Liver (tissue), 9 donors: ENCODE results near the gene RAD51B. TPM values are rescaled to one million over a fixed set of nuclear protein-coding genes. Genes with fewer than 3 reads are reported as not detected.

ENCODE experiments used
- DNase-seq: peaks from one replicate; pipeline ENCODE4 v3.0.0-alpha.2; 2017; ENCODE audit warnings: low spot score
- H3K27ac ChIP-seq, 2 donors: one replicate each; pipeline ENCODE4 v1.7.0; 2013; ENCODE audit warnings: inconsistent platforms in 2 of 2, low read length in 2 of 2, control low read depth in 1 of 2, low read depth in 1 of 2, mild to moderate bottlenecking in 1 of 2
- H3K27me3 ChIP-seq, 4 donors: one replicate each; pipeline versions ENCODE4 v1.6.1 to v1.7.0; 2013; ENCODE audit warnings: low read length in 3 of 4, inconsistent platforms in 1 of 4, mild to moderate bottlenecking in 1 of 4, moderate library complexity in 1 of 4; ENCODE audit not compliant: control insufficient read depth in 4 of 4, insufficient read depth in 4 of 4
- H3K36me3 ChIP-seq, 4 donors: one replicate each; pipeline versions ENCODE4 v1.6.1 to v1.7.0; 2013; ENCODE audit warnings: low read length in 3 of 4, mild to moderate bottlenecking in 3 of 4, low read depth in 1 of 4, moderate library complexity in 1 of 4; ENCODE audit not compliant: control insufficient read depth in 4 of 4, insufficient read depth in 3 of 4
- H3K4me1 ChIP-seq, 4 donors: one replicate each; pipeline versions ENCODE4 v1.6.1 to v1.7.0; 2013; ENCODE audit warnings: low read length in 3 of 4, mild to moderate bottlenecking in 3 of 4, moderate library complexity in 1 of 4; ENCODE audit not compliant: control insufficient read depth in 4 of 4, insufficient read depth in 4 of 4
- H3K4me3 ChIP-seq, 3 donors: one replicate each; pipeline versions ENCODE4 v1.6.1 to v1.7.0; 2013; ENCODE audit warnings: low read length in 3 of 3, control low read depth in 1 of 3, low read depth in 1 of 3, mild to moderate bottlenecking in 1 of 3
- H3K9ac ChIP-seq, 2 donors: one replicate each; pipeline ENCODE4 v1.7.0; 2013; ENCODE audit warnings: low read length in 2 of 2, mild to moderate bottlenecking in 2 of 2, moderate library complexity in 2 of 2, control low read depth in 1 of 2, low read depth in 1 of 2
- H3K9me3 ChIP-seq, 4 donors: one replicate each; pipeline versions ENCODE4 v1.6.1 to v1.7.0; 2013; ENCODE audit warnings: low read length in 3 of 4; ENCODE audit not compliant: control insufficient read depth in 4 of 4
- ATF3 ChIP-seq: IDR thresholded peaks from 2 replicates; pipeline ENCODE4 v1.6.1; 2016; ENCODE audit warnings: antibody characterized with exemption
- EGR1 ChIP-seq, 2 donors: IDR thresholded peaks; 2 replicates each; pipeline ENCODE4 v1.6.1; 2016 to 2018; ENCODE audit warnings: antibody characterized with exemption in 2 of 2, low read depth in 2 of 2
- FOXA1 ChIP-seq: IDR thresholded peaks from 2 replicates; pipeline ENCODE4 v1.6.1; 2016; ENCODE audit warnings: antibody characterized with exemption
- FOXA2 ChIP-seq: IDR thresholded peaks from 2 replicates; pipeline ENCODE4 v1.6.1; 2016; ENCODE audit warnings: antibody characterized with exemption
- GABPA ChIP-seq, 2 donors: IDR thresholded peaks in 1 of 2; conservative IDR thresholded peaks in 1 of 2; 2 replicates each; pipeline ENCODE4 v1.6.1; 2016; ENCODE audit warnings: antibody characterized with exemption in 2 of 2, mild to moderate bottlenecking in 1 of 2, moderate library complexity in 1 of 2
- HNF4A ChIP-seq, 2 donors: conservative IDR thresholded peaks; 2 replicates each; pipeline ENCODE4 v1.6.1; 2016; ENCODE audit warnings: antibody characterized with exemption in 2 of 2, mild to moderate bottlenecking in 2 of 2
- HNF4G ChIP-seq: IDR thresholded peaks from 2 replicates; pipeline ENCODE4 v1.6.1; 2016; ENCODE audit warnings: antibody characterized with exemption
- JUND ChIP-seq, 2 donors: IDR thresholded peaks; 2 replicates each; pipeline ENCODE4 v1.6.1; 2016; ENCODE audit warnings: antibody characterized with exemption in 2 of 2
- NR2F2 ChIP-seq: IDR thresholded peaks from 2 replicates; pipeline ENCODE4 v1.6.1; 2016; ENCODE audit warnings: antibody characterized with exemption
- RAD21 ChIP-seq, 2 donors: IDR thresholded peaks; 2 replicates each; pipeline ENCODE4 v1.6.1; 2016; ENCODE audit warnings: antibody characterized with exemption in 2 of 2, mild to moderate bottlenecking in 2 of 2
- REST ChIP-seq: IDR thresholded peaks from 2 replicates; pipeline ENCODE4 v1.6.1; 2016; ENCODE audit warnings: antibody characterized with exemption, mild to moderate bottlenecking
- RXRA ChIP-seq, 2 donors: IDR thresholded peaks; 2 replicates each; pipeline ENCODE4 v1.6.1; 2017 to 2018; ENCODE audit warnings: antibody characterized with exemption in 2 of 2, mild to moderate bottlenecking in 1 of 2
- SP1 ChIP-seq: IDR thresholded peaks from 2 replicates; pipeline ENCODE4 v1.6.1; 2018; ENCODE audit warnings: antibody characterized with exemption, mild to moderate bottlenecking
- TAF1 ChIP-seq: conservative IDR thresholded peaks from 2 replicates; pipeline ENCODE4 v1.6.1; 2016; ENCODE audit warnings: antibody characterized with exemption, mild to moderate bottlenecking
- YY1 ChIP-seq: IDR thresholded peaks from 2 replicates; pipeline ENCODE4 v1.6.1; 2016; ENCODE audit warnings: antibody characterized with exemption, mild to moderate bottlenecking
- WGBS: extraction: QIAGEN DNeasy Blood & Tissue Kit; methylation state at CpG from one replicate; pipeline ENCODE4 v1.1.7; 2013; 5-methylcytosine and 5-hydroxymethylcytosine counted together
- polyA plus RNA-seq, 2 donors: library from polyadenylated mRNA; stranded (reverse) in 1 of 2; unstranded in 1 of 2; fragments of 200-250 nt in 1 of 2; fragments of >200 nt in 1 of 2; fragmentation: Nextera tagmentation in 1 of 2; extraction: Ambion mirVana in 1 of 2; gene quantifications; one replicate each; pipeline versions ENCODE4 v1.2.1 to v1.2.3, GENCODE V29; 2013 to 2015
- total RNA-seq, 2 donors: library from RNA; depleted of rRNA; stranded (reverse); fragments of >200 nt; gene quantifications; one replicate each; pipeline ENCODE4 v1.2.3, GENCODE V29; 2014
- TF ChIP-seq, protein P1 (sequence below): IDR thresholded peaks from 2 replicates; pipeline ENCODE4 v1.6.1; 2016; ENCODE audit warnings: antibody characterized with exemption
- TF ChIP-seq, protein P2 (sequence below): IDR thresholded peaks from 2 replicates; pipeline ENCODE4 v1.6.1; 2016; ENCODE audit warnings: antibody characterized with exemption
- donor health status: healthy.
- donor health status: healthy.
- donor health status: healthy.
- donor health status: healthy.
- donor health status: healthy.

The RAD51B gene
- total and polyA plus RNA-seq, 4 donors = 0.81 to 12.9 (median 2.4) TPM

DNA sequence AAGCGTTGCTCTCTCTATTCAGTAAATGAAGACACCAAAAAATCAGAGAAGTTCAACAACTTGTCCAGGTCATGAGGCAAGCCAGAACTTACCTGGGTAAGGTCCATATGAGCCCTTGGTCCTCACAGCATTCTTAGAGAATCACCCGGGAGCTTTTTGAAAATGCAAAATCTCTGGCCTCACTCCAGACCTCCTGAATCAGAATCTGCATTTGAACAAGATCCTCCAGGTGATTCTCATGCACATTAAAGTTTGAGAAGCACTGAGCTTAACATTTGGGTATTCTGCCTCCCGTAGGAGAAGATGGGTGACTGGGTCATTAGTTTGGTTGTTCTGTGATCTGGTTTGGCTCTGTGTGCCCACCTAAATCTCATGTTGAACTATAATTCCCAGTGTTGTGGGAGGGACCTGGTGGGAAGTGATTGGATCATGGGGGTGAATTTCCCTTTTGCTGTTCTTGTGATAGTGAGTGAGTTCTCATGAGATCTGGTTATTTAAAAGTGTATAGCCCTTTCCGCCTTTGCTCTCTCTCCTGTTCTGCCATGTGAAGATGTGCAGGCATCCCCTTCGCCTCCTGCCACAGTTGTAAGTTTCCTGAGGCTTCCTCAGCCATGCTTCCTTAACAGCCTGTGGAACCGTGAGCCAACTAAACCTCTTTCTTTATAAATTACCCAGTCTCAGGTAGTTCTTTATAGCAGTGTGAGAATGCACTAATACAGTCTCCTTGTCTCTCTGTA, 221.2 kb downstream of the RAD51B start:
- Histone ChIP-seq H3K27me3 (no peaks in the 10 kb centered on the region), H3K9me3 (no peaks in the 10 kb centered on the region), H3K4me1 (no peaks in the 10 kb centered on the region), H3K9ac (no peak overlapping the region), H3K27ac (no peak overlapping the region), H3K36me3 (no peaks in the 10 kb centered on the region), H3K4me3 (no peak overlapping the region)
- DNase-seq = no peak
- WGBS = 95% methylated on average over 6 of the region's 6 CpGs
- no peak for TF ChIP-seq FOXA2
- TF ChIP-seq, protein P1, sequence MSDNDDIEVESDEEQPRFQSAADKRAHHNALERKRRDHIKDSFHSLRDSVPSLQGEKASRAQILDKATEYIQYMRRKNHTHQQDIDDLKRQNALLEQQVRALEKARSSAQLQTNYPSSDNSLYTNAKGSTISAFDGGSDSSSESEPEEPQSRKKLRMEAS = no peak
- TF ChIP-seq HNF4A (conservative IDR thresholded peaks at IDR 0.05) = no peak

- no peaks in the 10 kb centered on the region for H3K27me3 ChIP-seq
- H3K9me3 ChIP-seq = no peaks in the 10 kb centered on the region
- no peak overlapping the region for H3K27ac ChIP-seq
- TF ChIP-seq, protein P2, sequence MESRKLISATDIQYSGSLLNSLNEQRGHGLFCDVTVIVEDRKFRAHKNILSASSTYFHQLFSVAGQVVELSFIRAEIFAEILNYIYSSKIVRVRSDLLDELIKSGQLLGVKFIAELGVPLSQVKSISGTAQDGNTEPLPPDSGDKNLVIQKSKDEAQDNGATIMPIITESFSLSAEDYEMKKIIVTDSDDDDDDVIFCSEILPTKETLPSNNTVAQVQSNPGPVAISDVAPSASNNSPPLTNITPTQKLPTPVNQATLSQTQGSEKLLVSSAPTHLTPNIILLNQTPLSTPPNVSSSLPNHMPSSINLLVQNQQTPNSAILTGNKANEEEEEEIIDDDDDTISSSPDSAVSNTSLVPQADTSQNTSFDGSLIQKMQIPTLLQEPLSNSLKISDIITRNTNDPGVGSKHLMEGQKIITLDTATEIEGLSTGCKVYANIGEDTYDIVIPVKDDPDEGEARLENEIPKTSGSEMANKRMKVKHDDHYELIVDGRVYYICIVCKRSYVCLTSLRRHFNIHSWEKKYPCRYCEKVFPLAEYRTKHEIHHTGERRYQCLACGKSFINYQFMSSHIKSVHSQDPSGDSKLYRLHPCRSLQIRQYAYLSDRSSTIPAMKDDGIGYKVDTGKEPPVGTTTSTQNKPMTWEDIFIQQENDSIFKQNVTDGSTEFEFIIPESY = no peak
- TF ChIP-seq FOXA1 (no peak), YY1 (no peak), RAD21 (IDR thresholded peaks at IDR 0.05) (no peak), TAF1 (no peak), HNF4G (no peak), EGR1 (IDR thresholded peaks at IDR 0.05; ENCODE audit: low read depth in 2 of 2) (no peak), HNF4A (conservative IDR thresholded peaks at IDR 0.05) (no peak)
- H3K4me3 ChIP-seq = no peak overlapping the region
- H3K4me1 ChIP-seq = no peaks in the 10 kb centered on the region
- H3K36me3 ChIP-seq = no peaks in the 10 kb centered on the region
- DNase-seq = no peak
- H3K9ac ChIP-seq = no peak overlapping the region
- 94% methylated on average over 3 of the region's 3 CpGs for WGBS
These were observed 222.3 kb downstream of the RAD51B start for GRCh38 chr14:68041876-68042354.

DNA sequence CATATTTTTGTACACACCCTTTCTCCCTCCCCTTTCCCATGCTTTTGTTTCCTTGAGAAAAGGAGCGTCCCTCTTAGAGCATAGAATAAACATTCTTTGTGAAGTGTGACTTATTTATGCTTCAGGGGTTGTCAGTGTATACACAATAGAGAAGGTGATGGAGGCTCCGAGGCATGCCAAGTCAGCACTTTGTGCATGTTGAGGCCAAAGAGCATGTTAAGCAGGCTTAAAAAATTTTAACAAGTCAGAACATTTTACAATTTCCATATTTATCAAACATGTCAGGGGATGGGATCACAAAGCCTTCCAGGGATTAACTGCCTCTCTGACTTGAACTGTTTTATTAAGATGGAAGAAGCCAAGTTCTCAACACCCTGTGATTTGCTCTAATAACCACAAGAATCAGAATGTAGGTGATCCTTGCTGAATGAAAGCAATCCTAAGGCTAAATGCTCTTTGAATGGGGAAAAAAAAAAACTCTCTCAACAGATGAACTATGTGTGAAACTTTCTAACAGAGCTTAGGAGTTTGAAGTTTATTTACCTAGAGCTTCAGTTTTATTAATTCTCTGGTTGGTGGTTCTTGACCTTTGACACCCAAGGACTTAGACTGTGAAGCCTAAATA, 223.1 kb downstream of the RAD51B start:
- no peak for DNase-seq
- Histone ChIP-seq H3K4me1 (no peaks in the 10 kb centered on the region), H3K9ac (no peak overlapping the region), H3K9me3 (no peaks in the 10 kb centered on the region), H3K27ac (no peak overlapping the region), H3K27me3 (no peaks in the 10 kb centered on the region), H3K36me3 (no peaks in the 10 kb centered on the region), H3K4me3 (no peak overlapping the region)
- 76% methylated on average over 2 of the region's 2 CpGs for WGBS
- TF ChIP-seq, protein P2 = no peak
- TF ChIP-seq FOXA1 = no peak
- no peak for TF ChIP-seq RAD21 (IDR thresholded peaks at IDR 0.05)
- TF ChIP-seq SP1 = no peak
- TF ChIP-seq RXRA (IDR thresholded peaks at IDR 0.05) = no peak
- no peak for TF ChIP-seq NR2F2
- TF ChIP-seq EGR1 (IDR thresholded peaks at IDR 0.05; ENCODE audit: low read depth in 2 of 2) = no peak
- TF ChIP-seq REST = no peak
- TF ChIP-seq HNF4A (conservative IDR thresholded peaks at IDR 0.05) = no peak
- no peak for TF ChIP-seq TAF1
- TF ChIP-seq ATF3 = no peak
- TF ChIP-seq, protein P1 = no peak
- TF ChIP-seq HNF4G = no peak
- TF ChIP-seq GABPA (IDR thresholded peaks at IDR 0.05 in 1 of 2, conservative IDR thresholded peaks at IDR 0.05 in 1 of 2) = no peak
- no peak for TF ChIP-seq YY1
- TF ChIP-seq JUND (IDR thresholded peaks at IDR 0.05) = no peak
